H1 (cell line): Measurements from ENCODE around the gene PFKFB3.

Experiments used
- MAFK ChIP-seq: IDR thresholded peaks from 2 replicates; pipeline ENCODE4 v1.6.1; 2012; ENCODE audit warnings: low read depth, mild to moderate bottlenecking, improper control_type of control experiment, low read length
- SP1 ChIP-seq: IDR thresholded peaks from 2 replicates; pipeline ENCODE4 v1.6.1; 2011; ENCODE audit warnings: low read depth, low read length
- TF ChIP-seq, protein P1 (sequence below), 3 experiments: IDR thresholded peaks; 1 replicate in 2 of 3; 2 replicates in 1 of 3; pipeline versions ENCODE4 v1.5.1 to v1.6.1; 2011; ENCODE audit warnings: low read length in 3 of 3, mild to moderate bottlenecking in 3 of 3, inconsistent platforms in 2 of 3, low read depth in 1 of 3, moderate library complexity in 1 of 3; ENCODE audit not compliant: insufficient read depth in 1 of 3; ENCODE audit errors: control extremely low read depth in 1 of 3

DNA sequence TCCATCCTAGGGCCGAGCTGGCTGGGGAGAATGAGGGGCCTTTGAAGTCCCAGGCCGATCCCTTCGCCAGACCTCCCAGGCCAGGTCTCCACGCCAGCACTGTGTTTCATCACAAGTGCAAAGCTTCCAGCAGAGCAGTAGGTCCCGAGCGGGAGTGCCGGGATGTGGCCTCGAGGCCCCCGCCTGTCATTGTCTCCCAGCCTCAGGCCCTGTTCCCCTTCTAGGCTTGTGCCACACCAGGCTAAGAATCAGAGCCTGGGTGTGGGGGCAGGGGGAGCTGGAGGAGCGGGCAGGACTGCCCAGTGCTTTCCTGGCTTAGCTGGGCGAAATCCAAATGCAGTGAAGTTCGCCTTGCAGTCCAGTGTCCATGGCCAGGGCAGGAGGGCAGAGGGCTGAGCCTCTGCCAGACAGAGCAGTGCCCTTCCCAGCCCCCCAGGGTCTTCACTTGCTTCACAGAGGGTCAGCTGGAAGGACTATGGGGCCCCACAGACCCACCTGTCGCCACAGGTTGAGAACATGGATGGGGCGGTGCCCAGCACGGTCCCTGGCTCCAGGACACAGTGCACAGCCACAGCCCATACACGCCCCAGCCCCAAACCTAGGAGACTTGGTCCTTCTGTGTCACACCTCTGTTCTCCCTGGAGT lies 20.2 kb upstream of the PFKFB3 start:
- TF ChIP-seq, protein P1, sequence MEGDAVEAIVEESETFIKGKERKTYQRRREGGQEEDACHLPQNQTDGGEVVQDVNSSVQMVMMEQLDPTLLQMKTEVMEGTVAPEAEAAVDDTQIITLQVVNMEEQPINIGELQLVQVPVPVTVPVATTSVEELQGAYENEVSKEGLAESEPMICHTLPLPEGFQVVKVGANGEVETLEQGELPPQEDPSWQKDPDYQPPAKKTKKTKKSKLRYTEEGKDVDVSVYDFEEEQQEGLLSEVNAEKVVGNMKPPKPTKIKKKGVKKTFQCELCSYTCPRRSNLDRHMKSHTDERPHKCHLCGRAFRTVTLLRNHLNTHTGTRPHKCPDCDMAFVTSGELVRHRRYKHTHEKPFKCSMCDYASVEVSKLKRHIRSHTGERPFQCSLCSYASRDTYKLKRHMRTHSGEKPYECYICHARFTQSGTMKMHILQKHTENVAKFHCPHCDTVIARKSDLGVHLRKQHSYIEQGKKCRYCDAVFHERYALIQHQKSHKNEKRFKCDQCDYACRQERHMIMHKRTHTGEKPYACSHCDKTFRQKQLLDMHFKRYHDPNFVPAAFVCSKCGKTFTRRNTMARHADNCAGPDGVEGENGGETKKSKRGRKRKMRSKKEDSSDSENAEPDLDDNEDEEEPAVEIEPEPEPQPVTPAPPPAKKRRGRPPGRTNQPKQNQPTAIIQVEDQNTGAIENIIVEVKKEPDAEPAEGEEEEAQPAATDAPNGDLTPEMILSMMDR (IDR thresholded peaks at IDR 0.05; ENCODE audit: control extremely low read depth in 1 of 3, insufficient read depth in 1 of 3, low read depth in 1 of 3, low read length in 3 of 3) = no peak
- TF ChIP-seq SP1 (no peak), MAFK (no peak)
